ENCODE results near the gene CDH16. TPM values are rescaled to one million over a fixed set of nuclear protein-coding genes. Genes with fewer than 3 reads are reported as not detected.

The CDH16 gene
- total RNA-seq, 1 donor from 2014 or later, result not detected

GRCh38 chr16:66894948-66895688 is 23.6 kb downstream of the CDH16 start:
- TF ChIP-seq, protein P1, sequence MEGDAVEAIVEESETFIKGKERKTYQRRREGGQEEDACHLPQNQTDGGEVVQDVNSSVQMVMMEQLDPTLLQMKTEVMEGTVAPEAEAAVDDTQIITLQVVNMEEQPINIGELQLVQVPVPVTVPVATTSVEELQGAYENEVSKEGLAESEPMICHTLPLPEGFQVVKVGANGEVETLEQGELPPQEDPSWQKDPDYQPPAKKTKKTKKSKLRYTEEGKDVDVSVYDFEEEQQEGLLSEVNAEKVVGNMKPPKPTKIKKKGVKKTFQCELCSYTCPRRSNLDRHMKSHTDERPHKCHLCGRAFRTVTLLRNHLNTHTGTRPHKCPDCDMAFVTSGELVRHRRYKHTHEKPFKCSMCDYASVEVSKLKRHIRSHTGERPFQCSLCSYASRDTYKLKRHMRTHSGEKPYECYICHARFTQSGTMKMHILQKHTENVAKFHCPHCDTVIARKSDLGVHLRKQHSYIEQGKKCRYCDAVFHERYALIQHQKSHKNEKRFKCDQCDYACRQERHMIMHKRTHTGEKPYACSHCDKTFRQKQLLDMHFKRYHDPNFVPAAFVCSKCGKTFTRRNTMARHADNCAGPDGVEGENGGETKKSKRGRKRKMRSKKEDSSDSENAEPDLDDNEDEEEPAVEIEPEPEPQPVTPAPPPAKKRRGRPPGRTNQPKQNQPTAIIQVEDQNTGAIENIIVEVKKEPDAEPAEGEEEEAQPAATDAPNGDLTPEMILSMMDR (IDR thresholded peaks at IDR 0.05), result peak; percentile 77
- peaks cover 4% of the 10 kb centered on the region for H3K36me3 ChIP-seq
- no peak overlapping the region for H3K4me3 ChIP-seq
- DNase-seq (peak; percentile 67), ATAC-seq (peak; percentile 86 to 90)
- intact Hi-C loops (cut with DNase I), result no loop called here
- H3K9me3 ChIP-seq, result no peaks in the 10 kb centered on the region
- no peak overlapping the region for H3K27ac ChIP-seq
- no peaks in the 10 kb centered on the region for H3K27me3 ChIP-seq (ENCODE audit: low read depth)
- peaks cover 25% of the 10 kb centered on the region for H3K4me1 ChIP-seq

DNA sequence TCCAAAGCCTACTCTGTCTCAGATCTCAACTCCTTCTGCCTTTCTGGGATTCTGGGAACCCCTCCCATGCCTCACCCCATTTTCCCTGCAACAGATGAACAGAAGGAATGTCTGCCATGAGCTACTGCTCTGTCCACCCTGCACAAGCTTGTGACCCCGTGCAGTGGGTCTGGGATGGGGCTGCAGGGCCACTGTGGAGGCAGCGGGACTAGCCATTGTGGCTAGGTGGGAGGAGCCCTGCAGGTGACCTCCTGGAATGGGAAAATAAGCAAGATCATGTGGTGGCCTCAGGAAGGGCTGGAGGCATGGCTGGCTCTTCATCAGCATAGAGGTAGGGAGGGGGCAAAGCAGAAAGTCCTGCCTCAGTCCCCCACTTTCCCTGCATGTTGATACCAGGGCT is 24.6 kb downstream of the CDH16 start:
- Histone ChIP-seq H3K27me3 (ENCODE audit: low read depth) (no peaks in the 10 kb centered on the region), H3K4me3 (no peak overlapping the region), H3K27ac (no peak overlapping the region), H3K36me3 (peaks cover 7% of the 10 kb centered on the region), H3K9me3 (no peaks in the 10 kb centered on the region), H3K4me1 (peaks cover 15% of the 10 kb centered on the region)
- ATAC-seq (no peak), DNase-seq (no peak)
- intact Hi-C loops (cut with DNase I), result no loop called here
- TF ChIP-seq, protein P1 (IDR thresholded peaks at IDR 0.05), result no peak

GRCh38 chr16:66891797-66892196 is 26.9 kb downstream of the CDH16 start:
- ATAC-seq (no peak), DNase-seq (no peak)
- intact Hi-C loops (cut with DNase I), result no loop called here
- no peak overlapping the region for H3K27ac ChIP-seq
- no peaks in the 10 kb centered on the region for H3K9me3 ChIP-seq
- peaks cover 2% of the 10 kb centered on the region for H3K4me1 ChIP-seq
- H3K36me3 ChIP-seq, result peaks cover 19% of the 10 kb centered on the region
- TF ChIP-seq, protein P1 (IDR thresholded peaks at IDR 0.05), result no peak
- H3K4me3 ChIP-seq, result no peak overlapping the region
- H3K27me3 ChIP-seq (ENCODE audit: low read depth), result no peaks in the 10 kb centered on the region

DNA sequence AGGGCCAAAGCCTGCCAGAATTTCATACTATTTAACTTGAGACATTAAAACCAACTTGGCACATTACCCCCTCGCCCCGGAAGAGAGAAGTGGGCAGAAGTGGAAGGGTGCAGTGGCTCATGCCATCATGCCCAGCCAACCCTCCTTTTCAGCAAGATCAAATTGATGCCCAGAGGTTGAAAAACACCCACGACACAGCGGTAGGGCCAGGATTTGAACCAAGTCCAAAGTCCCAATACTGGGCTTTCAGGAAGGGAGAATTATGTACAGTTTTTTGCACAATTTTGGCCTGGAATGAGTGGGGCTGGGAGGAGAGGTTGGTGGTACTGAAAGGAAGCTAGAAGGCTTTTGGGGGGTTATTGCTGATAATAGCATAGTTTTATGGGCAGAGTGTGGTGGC is 27.3 kb downstream of the CDH16 start:
- Histone ChIP-seq H3K4me1 (peaks cover 6% of the 10 kb centered on the region), H3K27me3 (ENCODE audit: low read depth) (no peaks in the 10 kb centered on the region), H3K4me3 (no peak overlapping the region), H3K9me3 (no peaks in the 10 kb centered on the region), H3K36me3 (peaks cover 23% of the 10 kb centered on the region), H3K27ac (no peak overlapping the region)
- intact Hi-C loops (cut with DNase I), result no loop called here
- TF ChIP-seq, protein P1 (IDR thresholded peaks at IDR 0.05), result no peak
- ATAC-seq, result no peak
- DNase-seq, result no peak

- Histone ChIP-seq H3K4me3 (no peak overlapping the region), H3K36me3 (peaks cover 27% of the 10 kb centered on the region), H3K4me1 (peaks cover 12% of the 10 kb centered on the region), H3K9me3 (no peaks in the 10 kb centered on the region), H3K27ac (no peak overlapping the region), H3K27me3 (ENCODE audit: low read depth) (no peaks in the 10 kb centered on the region)
- intact Hi-C loops (cut with DNase I), result no loop called here
- no peak for ATAC-seq
- DNase-seq, result no peak
- TF ChIP-seq, protein P1 (IDR thresholded peaks at IDR 0.05), result no peak
Observed at GRCh38 chr16:66890799-66891198, 27.9 kb downstream of the CDH16 start.
